A549 (cell line): ENCODE data around the gene LRRC1. TPM values are rescaled to one million over a fixed set of nuclear protein-coding genes. Genes with fewer than 3 reads are reported as not detected.

ENCODE experiments used
- ATAC-seq, 2 experiments: fragments of 200-7000 bp in 1 of 2; fragments of >200 bp in 1 of 2; cut with Nextera tagmentation in 1 of 2; cut with Tn5 transposase in 1 of 2; 3 replicates each; pipeline versions ENCODE4 v1.8.0 to v1.9.1; 2018 to 2020; ENCODE audit warnings: mild to moderate bottlenecking in 1 of 2, moderate library complexity in 1 of 2
- CTCF ChIA-PET: fragments of 300-600 bp; sonication (Branson Sonifier 250); formaldehyde crosslinking; extraction: SDS; loops from one replicate; lab custom pipeline; 2021; ENCODE audit warnings: antibody characterized with exemption, inconsistent platforms; lab: Yijun Ruan, JAX
- POLR2A ChIA-PET: fragments of 350-600 bp; formaldehyde crosslinking; extraction: SDS; loops from one replicate; lab custom pipeline; 2021; ENCODE audit warnings: antibody characterized with exemption, inconsistent platforms; lab: Yijun Ruan, JAX
- DNase-seq, 2 experiments: peaks; one replicate each; pipeline versions ENCODE4 v3.0.0 to v3.0.0-alpha.2; 2011 to 2016; ENCODE audit warnings: low read depth in 1 of 2, low spot score in 1 of 2
- FAIRE-seq: peaks from 2 replicates; lab custom pipeline; 2011; peaks lifted over from hg19 to GRCh38; lab: Jason Lieb, UNC
- H3K27ac ChIP-seq, 2 experiments: fragments of >200 bp; sonication (Bioruptor Twin); formaldehyde crosslinking; 3 replicates each; pipeline ENCODE4 v1.5.1; 2016 to 2017
- H3K4me1 ChIP-seq: fragments of >200 bp; sonication (Bioruptor Twin); formaldehyde crosslinking; 3 replicates; pipeline ENCODE4 v1.6.1; 2016
- H3K4me2 ChIP-seq: fragments of >200 bp; sonication (Bioruptor Twin); formaldehyde crosslinking; 3 replicates; pipeline ENCODE4 v1.6.1; 2016
- H3K4me3 ChIP-seq: fragments of >200 bp; sonication (Bioruptor Twin); formaldehyde crosslinking; 3 replicates; pipeline ENCODE4 v1.5.1; 2016
- H3K9me3 ChIP-seq: fragments of >200 bp; sonication (Bioruptor Twin); formaldehyde crosslinking; 3 replicates; pipeline ENCODE4 v1.6.1; 2016
- BCL3 ChIP-seq: fragments of >200 bp; sonication (Bioruptor Twin); formaldehyde crosslinking; IDR thresholded peaks from 3 replicates; pipeline ENCODE4 v1.6.1; 2016
- BHLHE40 ChIP-seq: IDR thresholded peaks from 2 replicates; pipeline ENCODE4 v1.6.1; 2012; ENCODE audit warnings: low read depth, low read length, inconsistent platforms
- CBX8 ChIP-seq: fragments of 200-600 bp; sonication (generic); IDR thresholded peaks from 2 replicates; pipeline ENCODE4 v1.6.1; 2016
- CEBPB ChIP-seq, 2 experiments: fragments of >200 bp in 1 of 2; sonication (Bioruptor Twin) in 1 of 2; formaldehyde crosslinking in 1 of 2; IDR thresholded peaks; 2 replicates each; pipeline ENCODE4 v1.6.1; 2012 to 2016
- CHD4 ChIP-seq: fragments of 200-600 bp; sonication (generic); IDR thresholded peaks from 2 replicates; pipeline ENCODE4 v1.6.1; 2016; ENCODE audit warnings: antibody characterized with exemption, mild to moderate bottlenecking, borderline replicate concordance
- CTCF ChIP-seq: fragments of >200 bp; sonication (Bioruptor Twin); formaldehyde crosslinking; IDR thresholded peaks from 3 replicates; pipeline ENCODE4 v1.5.1; 2016
- E2F6 ChIP-seq: IDR thresholded peaks from 2 replicates; pipeline ENCODE4 v1.6.1; 2012; ENCODE audit warnings: low read depth, borderline replicate concordance
- EHF ChIP-seq: fragments of 250-450 bp; sonication (Bioruptor Pico); IDR thresholded peaks from 2 replicates; pipeline ENCODE4 v1.5.0; 2020; ENCODE audit warnings: mild to moderate bottlenecking
- EHMT2 ChIP-seq: fragments of 200-600 bp; sonication (generic); IDR thresholded peaks from 2 replicates; pipeline ENCODE4 v1.6.1; 2016; ENCODE audit warnings: antibody characterized with exemption, low read depth, mild to moderate bottlenecking, moderate library complexity
- EP300 ChIP-seq, 2 experiments: fragments of >200 bp; sonication (Bioruptor Twin); formaldehyde crosslinking; IDR thresholded peaks; 2 replicates in 1 of 2; 3 replicates in 1 of 2; pipeline ENCODE4 v1.6.1; 2016 to 2017
- FOSB ChIP-seq: fragments of 250-450 bp; sonication (Bioruptor Pico); IDR thresholded peaks from 2 replicates; pipeline ENCODE4 v1.5.0; 2020; ENCODE audit warnings: mild to moderate bottlenecking, moderate library complexity
- FOXS1 ChIP-seq: fragments of 250-450 bp; sonication (Bioruptor Pico); IDR thresholded peaks from 2 replicates; pipeline ENCODE4 v1.5.0; 2020; ENCODE audit warnings: mild to moderate bottlenecking, moderate library complexity
- HES2 ChIP-seq: fragments of >200 bp; sonication (Bioruptor Twin); formaldehyde crosslinking; IDR thresholded peaks from 2 replicates; pipeline ENCODE4 v1.6.1; 2016
- HOXB13 ChIP-seq: fragments of 250-450 bp; sonication (Bioruptor Pico); IDR thresholded peaks from 2 replicates; pipeline ENCODE4 v1.5.0; 2020; ENCODE audit warnings: low read depth, mild to moderate bottlenecking, moderate library complexity
- JUN ChIP-seq, 2 experiments: fragments of >200 bp; sonication (Bioruptor Twin); formaldehyde crosslinking; IDR thresholded peaks; 2 replicates in 1 of 2; 3 replicates in 1 of 2; pipeline ENCODE4 v1.6.1; 2016 to 2017
- MAZ ChIP-seq: fragments of 150-350 bp; IDR thresholded peaks from 2 replicates; pipeline ENCODE4 v1.6.1; 2014; ENCODE audit warnings: antibody characterized with exemption, low read depth, low read length, borderline replicate concordance
- NR3C1 ChIP-seq: fragments of >200 bp; sonication (Bioruptor Twin); formaldehyde crosslinking; IDR thresholded peaks from 3 replicates; pipeline ENCODE4 v1.6.1; 2017
- PHF8 ChIP-seq: fragments of 200-600 bp; sonication (generic); IDR thresholded peaks from 2 replicates; pipeline ENCODE4 v1.6.1; 2016; ENCODE audit warnings: low read depth, mild to moderate bottlenecking, antibody characterized with exemption, moderate library complexity, borderline replicate concordance
- POLR2A ChIP-seq: IDR thresholded peaks from 2 replicates; pipeline ENCODE4 v1.6.1; 2012; ENCODE audit warnings: mild to moderate bottlenecking, low read length
- POLR2AphosphoS2 ChIP-seq: conservative IDR thresholded peaks from 2 replicates; pipeline ENCODE4 v1.6.1; 2012; ENCODE audit warnings: low read length, improper control_type of control experiment, inconsistent platforms
- RARB ChIP-seq: fragments of 250-450 bp; sonication (Bioruptor Pico); IDR thresholded peaks from 2 replicates; pipeline ENCODE4 v1.8.0; 2021; ENCODE audit warnings: mild to moderate bottlenecking, moderate library complexity
- REST ChIP-seq: fragments of 200-600 bp; sonication (generic); IDR thresholded peaks from 2 replicates; pipeline ENCODE4 v1.6.1; 2016; ENCODE audit warnings: antibody characterized with exemption, mild to moderate bottlenecking, moderate library complexity
- RFX5 ChIP-seq: fragments of 450-650 bp; IDR thresholded peaks from 2 replicates; pipeline ENCODE4 v1.7.1; 2014; ENCODE audit warnings: antibody characterized with exemption, mild to moderate bottlenecking, moderate library complexity
- ZNF302 ChIP-seq: fragments of 250-450 bp; sonication (Bioruptor Pico); IDR thresholded peaks from 2 replicates; pipeline ENCODE4 v1.9.0; 2021; ENCODE audit warnings: inconsistent platforms, mild to moderate bottlenecking, moderate library complexity
- ZSCAN20 ChIP-seq: fragments of 250-450 bp; sonication (Bioruptor Pico); IDR thresholded peaks from 2 replicates; pipeline ENCODE4 v1.8.0; 2022; ENCODE audit warnings: mild to moderate bottlenecking, moderate library complexity
- WGBS: methylation state at CpG from one replicate; pipeline ENCODE4 v1.1.6; 2017; ENCODE audit errors: missing lambda C conversion rate; 5-methylcytosine and 5-hydroxymethylcytosine counted together
- polyA plus RNA-seq, 4 experiments: library from polyadenylated mRNA; depleted of rRNA in 3 of 4; stranded (reverse); fragments of >200 nt; fragmentation: RNase III in 1 of 4; extraction: RNeasy Plus Mini Kit Qiagen cat#74134 plus additional on column Dnase treatment in 1 of 4; gene quantifications; 2 replicates in 3 of 4; 3 replicates in 1 of 4; pipeline ENCODE4 v1.2.3, GENCODE V29; 2011 to 2017

The LRRC1 gene
- polyA plus RNA-seq, 2 of the 4 experiments (the other 2 are of a cell fraction): 5.2 to 8.0 TPM

- Histone ChIP-seq H3K4me1 (peaks cover 11% of the 10 kb centered on the region; the same call in 2 of the 3 replicates), H3K27ac (no peak overlapping the region), H3K4me3 (no peak overlapping the region), H3K4me2 (no peak overlapping the region), H3K9me3 (peaks cover 4% of the 10 kb centered on the region; the same call in 1 of the 3 replicates)
- ChIA-PET CTCF (interaction anchor here (6.3 kb wide), 1 partner anchor 166 kb away, joined by 50 read pairs; no protein-coding TSS in a partner anchor), POLR2A (no interaction called here)
- TF ChIP-seq ZSCAN20 (CRISPR knock-in tag): no peak
- no peak for TF ChIP-seq BCL3
- TF ChIP-seq EHF (CRISPR knock-in tag): no peak
- no peak for TF ChIP-seq JUN (IDR thresholded peaks at IDR 0.05)
- TF ChIP-seq EP300 (IDR thresholded peaks at IDR 0.05): no peak
- no peak for TF ChIP-seq FOXS1 (CRISPR knock-in tag)
- no peak for TF ChIP-seq ZNF302
- TF ChIP-seq POLR2A: no peak
- no peak for TF ChIP-seq RARB (CRISPR knock-in tag)
- no peak for TF ChIP-seq E2F6
- no peak for TF ChIP-seq MAZ
- no peak for TF ChIP-seq HOXB13
- DNase-seq: no peak
- no peak for FAIRE-seq
- 71% methylated on average over 2 of the region's 2 CpGs for WGBS
- ATAC-seq: no peak
These were observed 3.9 kb upstream of the LRRC1 start for GRCh38 chr6:53790886-53791285.

GRCh38 chr6:53792016-53792415 lies 2.8 kb upstream of the LRRC1 start:
- no peak for ATAC-seq
- POLR2A ChIA-PET: no interaction called here
- H3K4me2 ChIP-seq: peak overlapping the region; percentile 95
- FAIRE-seq: no peak
- peaks cover 18% of the 10 kb centered on the region; the same call in 2 of the 3 replicates for H3K4me1 ChIP-seq
- peaks cover 4% of the 10 kb centered on the region; the same call in 1 of the 3 replicates for H3K9me3 ChIP-seq
- TF ChIP-seq FOSB (CRISPR knock-in tag) (no peak), CTCF (no peak), MAZ (no peak), CBX8 (no peak), NR3C1 (no peak), RFX5 (no peak), CEBPB (IDR thresholded peaks at IDR 0.05) (no peak), REST (no peak), HES2 (no peak), CHD4 (no peak), BHLHE40 (no peak), PHF8 (no peak), ZNF302 (no peak), EHMT2 (no peak), POLR2A (no peak), POLR2AphosphoS2 (no peak), EHF (CRISPR knock-in tag) (no peak)
- TF ChIP-seq, all 56 proteins: peak for 0
- Histone ChIP-seq H3K27ac (0 out of 6 replicates have a peak overlapping the region, but pooled peaks of 1 of the 2 experiments have one; percentile 26), H3K4me3 (no peak overlapping the region)
- CTCF ChIA-PET: interaction anchor here (6.3 kb wide), 1 partner anchor 165 kb away, joined by 50 read pairs; no protein-coding TSS in a partner anchor
- 62% methylated on average over 1 of the region's 2 CpGs for WGBS
- DNase-seq: no peak
